ENCODE data around the gene LPP.

LPP gene

GRCh38 chr3:188822411-188822810, 668.5 kb downstream of the LPP start:
- no peak for DNase-seq

- peak; percentile 44 for DNase-seq
These were observed 670.6 kb downstream of the LPP start for GRCh38 chr3:188824566-188824965.

GRCh38 chr3:188825901-188826300, 671.9 kb downstream of the LPP start:
- DNase-seq: no peak

- no peak for DNase-seq
These were observed 672.6 kb downstream of the LPP start for GRCh38 chr3:188826574-188826973.

GRCh38 chr3:188827103-188827502, 673.1 kb downstream of the LPP start:
- no peak for DNase-seq

GRCh38 chr3:188827576-188827975, 673.6 kb downstream of the LPP start:
- peak; percentile 51 for DNase-seq

- DNase-seq: no peak
These were observed 675.2 kb downstream of the LPP start for GRCh38 chr3:188829130-188829529.

- no peak for DNase-seq
These were observed 675.6 kb downstream of the LPP start for GRCh38 chr3:188829576-188829975.

- no peak for DNase-seq
These were observed 676.9 kb downstream of the LPP start for GRCh38 chr3:188830893-188831292.

- no peak for DNase-seq
These were observed 678.2 kb downstream of the LPP start for GRCh38 chr3:188832146-188832545.

- peak; percentile 28 for DNase-seq
These were observed 679.2 kb downstream of the LPP start for GRCh38 chr3:188832961-188833721.

GRCh38 chr3:188834349-188834748, 680.4 kb downstream of the LPP start:
- no peak for DNase-seq

- no peak for DNase-seq
These were observed 685.3 kb downstream of the LPP start for GRCh38 chr3:188839187-188839695.

- no peak for DNase-seq
These were observed 686.3 kb downstream of the LPP start for GRCh38 chr3:188840290-188840689.

- no peak for DNase-seq
These were observed 687.9 kb downstream of the LPP start for GRCh38 chr3:188841906-188842305.

- DNase-seq: peak; percentile 66
These were observed 688.7 kb downstream of the LPP start for GRCh38 chr3:188842639-188843038.

GRCh38 chr3:188844096-188844495, 690.1 kb downstream of the LPP start:
- no peak for DNase-seq

GRCh38 chr3:188845514-188845913, 691.6 kb downstream of the LPP start:
- no peak for DNase-seq

GRCh38 chr3:188848947-188849346, 695.0 kb downstream of the LPP start:
- no peak for DNase-seq

- DNase-seq: peak; percentile 63
These were observed 700.2 kb downstream of the LPP start for GRCh38 chr3:188853856-188854771.

- peak; percentile 59 for DNase-seq
These were observed 700.8 kb downstream of the LPP start for GRCh38 chr3:188854772-188855149.

- DNase-seq: no peak
These were observed 701.7 kb downstream of the LPP start for GRCh38 chr3:188855675-188856074.

- no peak for DNase-seq
These were observed 706.2 kb downstream of the LPP start for GRCh38 chr3:188860147-188860546.
